ENCODE results near the gene DGUOK.
A peak's percentile ranks its signal among the peaks of the same experiment; 100 is the strongest.
"Not testable (repeated sequence)": the region's sequence is repeated elsewhere in the genome, so short reads cannot be mapped to it uniquely, and the experiment has no call there.

The DGUOK gene

GRCh38 chr2:73902284-73902683 lies 24.4 kb upstream of the DGUOK start:
- no peak for DNase-seq

- no peak for DNase-seq
These were observed 23.4 kb upstream of the DGUOK start for GRCh38 chr2:73903313-73903712.

DNA sequence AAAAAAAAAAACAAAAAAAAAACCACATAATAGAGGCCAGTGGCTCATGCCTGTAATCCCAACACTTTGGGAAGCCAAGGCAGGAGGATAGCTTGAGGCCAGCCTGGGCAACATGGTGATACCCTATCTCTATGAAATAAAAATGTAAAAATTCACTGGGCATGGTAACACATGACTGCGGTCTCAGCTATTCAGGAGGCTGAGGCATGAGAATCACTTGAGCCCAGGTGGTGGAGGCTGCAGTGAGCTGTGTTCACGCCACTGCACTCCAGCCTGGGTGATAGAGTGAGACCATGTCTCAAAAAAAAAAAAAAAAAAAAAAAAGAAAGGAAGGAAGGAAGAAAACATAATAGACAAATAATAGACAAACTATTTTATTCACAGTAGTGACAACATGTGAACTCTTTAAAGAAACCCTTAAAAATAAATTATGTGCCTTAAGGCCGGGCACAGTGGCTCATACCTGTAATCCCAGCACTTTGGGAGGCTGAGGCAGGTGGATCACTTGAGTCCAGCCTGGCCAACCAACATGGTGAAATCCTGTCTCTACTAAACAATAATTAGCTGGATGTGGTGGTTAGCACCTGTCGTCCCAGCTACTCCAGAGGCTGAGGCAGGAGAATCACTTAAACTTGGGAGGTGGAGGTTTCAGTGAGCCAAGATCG lies 22.6 kb upstream of the DGUOK start:
- not testable (repeated sequence) for DNase-seq

GRCh38 chr2:73904952-73905351 lies 21.7 kb upstream of the DGUOK start:
- DNase-seq, result no peak

- DNase-seq, result no peak
These were observed 19.7 kb upstream of the DGUOK start for GRCh38 chr2:73906847-73907505.

- peak in 1 of 4 experiments; percentile 36 for DNase-seq
These were observed 18.7 kb upstream of the DGUOK start for GRCh38 chr2:73907840-73908452.

- DNase-seq, result no peak
These were observed 17.7 kb upstream of the DGUOK start for GRCh38 chr2:73908689-73909652.

DNA sequence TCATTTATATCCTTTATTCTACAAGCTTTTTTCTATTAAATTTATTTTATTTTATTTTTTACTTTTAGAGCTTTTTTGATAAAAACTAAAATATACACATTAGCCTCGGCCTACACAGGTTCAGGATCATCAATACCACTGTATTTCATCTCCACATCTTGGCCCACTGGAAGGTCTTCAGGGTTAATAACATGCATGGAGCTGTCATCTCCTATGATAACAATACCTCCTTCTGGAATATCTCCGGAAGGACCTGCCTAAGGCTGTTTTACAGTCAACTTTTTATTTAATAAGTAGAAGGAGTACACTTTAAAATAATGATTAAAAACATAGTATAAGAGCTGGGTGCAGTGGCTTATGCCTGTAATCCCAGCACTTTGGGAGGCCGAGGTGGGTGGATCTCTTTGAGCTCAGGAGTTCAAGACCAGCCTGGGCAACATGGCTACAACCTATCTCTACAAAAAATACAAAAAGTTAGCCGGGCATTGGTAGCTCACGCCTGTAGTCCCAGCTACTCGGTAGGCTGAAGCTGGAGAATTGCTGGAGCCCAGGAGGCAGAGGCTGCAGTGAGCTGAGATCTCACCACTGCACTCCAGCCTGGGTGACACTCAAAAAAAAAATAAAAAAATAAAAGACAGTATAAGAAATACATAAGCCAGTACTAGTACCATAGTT lies 15.7 kb upstream of the DGUOK start:
- no peak for DNase-seq

GRCh38 chr2:73911548-73912208 lies 15.0 kb upstream of the DGUOK start:
- DNase-seq, result no peak

DNA sequence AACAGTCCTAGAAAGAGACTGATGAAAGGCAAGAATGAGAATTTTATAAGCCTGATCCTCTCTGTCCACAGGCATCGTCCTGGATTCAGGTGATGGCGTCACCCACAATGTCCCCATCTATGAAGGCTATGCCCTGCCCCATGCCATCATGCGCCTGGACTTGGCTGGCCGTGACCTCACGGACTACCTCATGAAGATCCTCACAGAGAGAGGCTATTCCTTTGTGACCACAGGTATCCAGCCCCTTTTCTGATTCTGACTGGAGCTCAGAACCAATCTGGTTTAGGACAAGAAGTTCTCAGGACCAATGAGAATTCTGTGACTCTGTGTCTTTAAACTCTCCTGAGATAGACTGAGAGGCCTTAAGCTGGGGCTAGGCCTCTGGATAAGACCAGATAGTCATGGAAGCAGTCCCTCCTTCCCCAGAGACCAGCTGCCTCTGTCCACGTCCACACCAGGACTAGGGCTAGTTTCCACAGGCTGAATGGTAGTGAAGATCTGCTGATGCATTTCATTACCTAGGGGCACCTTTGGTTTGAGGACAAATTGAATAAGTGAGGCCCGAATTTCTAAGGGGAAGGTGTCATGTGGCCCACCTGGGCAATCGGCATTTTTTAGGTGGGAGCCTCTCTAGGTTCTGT lies 13.1 kb upstream of the DGUOK start:
- no peak for DNase-seq

GRCh38 chr2:73914667-73915066 lies 12.0 kb upstream of the DGUOK start:
- no peak for DNase-seq

GRCh38 chr2:73915437-73915993 lies 11.2 kb upstream of the DGUOK start:
- DNase-seq, result no peak

DNA sequence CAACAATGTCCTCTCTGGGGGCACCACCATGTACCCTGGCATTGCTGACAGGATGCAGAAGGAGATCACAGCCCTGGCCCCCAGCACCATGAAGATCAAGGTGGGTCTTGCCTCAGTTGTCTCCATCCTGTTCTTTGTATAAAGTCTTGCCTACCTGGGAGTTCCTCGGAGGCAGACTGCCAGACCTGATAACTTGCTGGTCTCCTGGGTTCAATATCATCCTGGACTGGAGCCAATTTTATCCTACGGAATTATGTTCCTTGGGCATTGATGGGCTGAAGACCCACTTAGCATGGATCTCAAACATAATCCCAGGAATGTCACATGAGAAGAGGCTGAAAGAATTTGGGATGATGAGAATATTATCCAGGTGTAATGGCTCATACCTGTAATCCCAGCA lies 10.0 kb upstream of the DGUOK start:
- no peak for DNase-seq

- DNase-seq, result no peak
These were observed 9.4 kb upstream of the DGUOK start for GRCh38 chr2:73917296-73917695.

DNA sequence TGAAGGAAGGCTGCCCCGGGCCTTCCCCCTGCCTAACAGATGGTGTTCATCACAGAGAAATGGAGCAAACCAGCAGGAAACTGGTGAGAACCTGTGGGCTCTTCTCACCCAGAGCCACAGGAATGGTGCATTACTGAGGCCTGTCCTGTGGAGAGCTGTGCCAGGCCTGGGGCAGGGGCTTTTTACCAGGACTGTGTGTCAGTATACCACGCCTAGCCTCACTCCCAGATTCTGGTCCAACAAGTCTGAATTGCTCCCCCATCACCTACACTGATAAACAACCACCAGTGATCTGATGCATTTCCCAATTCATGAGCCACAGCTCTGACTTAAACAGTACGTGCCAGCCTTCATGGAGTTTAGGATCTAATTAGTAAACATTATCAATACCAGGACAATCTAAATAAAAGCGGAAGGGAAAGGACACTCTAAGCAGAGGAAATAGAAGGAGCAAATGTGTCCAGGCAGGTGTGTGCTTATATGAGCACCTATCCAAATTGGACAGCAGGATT lies 8.9 kb upstream of the DGUOK start:
- no peak for DNase-seq

DNA sequence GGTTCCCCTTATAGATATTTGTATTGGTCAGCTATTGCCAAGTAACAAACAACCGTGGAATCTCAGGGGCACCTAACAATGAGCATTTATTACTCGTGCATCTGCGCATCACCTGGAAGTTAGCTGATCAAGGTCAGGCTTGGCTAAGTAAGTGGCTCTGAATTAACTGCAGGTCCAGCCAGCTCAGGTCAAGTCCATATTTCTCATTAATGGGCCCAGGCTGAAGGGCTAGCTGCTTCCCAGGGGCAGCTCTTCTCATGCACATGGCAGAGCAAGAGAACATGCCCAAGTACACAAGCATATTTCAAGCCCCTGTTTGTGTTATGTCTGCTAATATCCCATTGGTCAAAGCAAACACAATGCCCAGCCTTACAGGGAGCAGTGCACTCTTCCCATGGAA lies 7.8 kb upstream of the DGUOK start:
- DNase-seq, result no peak

- DNase-seq, result no peak
These were observed 7.0 kb upstream of the DGUOK start for GRCh38 chr2:73919596-73920228.

DNA sequence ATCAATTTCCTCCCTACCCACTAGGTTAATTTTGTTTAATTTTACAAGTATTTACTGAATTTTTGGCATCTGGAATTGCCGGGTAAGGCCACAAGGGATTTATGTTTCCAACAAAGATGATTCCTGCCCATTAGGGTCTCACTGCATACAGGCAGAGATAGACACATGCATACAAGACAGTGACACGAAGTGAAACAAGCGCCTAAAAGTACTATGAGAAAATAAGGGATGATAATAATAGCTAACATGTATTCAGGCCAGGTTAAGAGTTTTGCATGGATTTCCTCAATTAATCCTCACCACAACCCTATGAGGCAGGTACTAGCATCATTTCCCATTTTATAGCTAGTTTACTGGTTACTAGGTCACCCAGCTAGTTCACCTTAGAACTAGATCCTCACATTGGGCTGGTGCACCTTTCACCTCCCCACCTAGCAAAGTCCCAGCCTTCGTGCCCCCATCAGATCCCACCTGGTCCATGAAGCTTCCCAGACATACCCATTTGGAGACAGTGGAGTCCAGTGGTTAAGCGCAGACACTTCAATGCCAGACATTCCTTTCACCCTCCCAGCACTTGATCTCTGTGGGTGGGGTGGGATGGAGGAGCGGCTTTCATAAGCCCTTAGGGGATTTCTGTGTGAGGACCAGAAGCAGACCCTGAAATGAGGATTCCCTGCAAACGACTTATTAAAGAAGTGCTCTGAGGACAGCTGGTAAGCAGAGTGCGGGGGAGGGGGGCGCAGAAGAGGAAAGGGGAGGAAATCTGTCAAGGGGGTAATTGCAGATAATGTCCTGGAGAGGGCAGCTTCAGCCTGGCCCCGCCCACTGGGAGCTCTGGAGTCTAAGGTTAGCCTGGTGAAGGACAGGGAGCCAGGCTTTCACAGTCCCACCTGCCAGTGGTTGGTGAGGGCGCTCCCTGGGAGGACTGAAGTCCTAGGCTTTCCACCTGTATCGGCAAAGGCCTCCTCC lies 5.8 kb upstream of the DGUOK start:
- DNase-seq, result peak in 1 of 4 experiments; percentile 33

DNA sequence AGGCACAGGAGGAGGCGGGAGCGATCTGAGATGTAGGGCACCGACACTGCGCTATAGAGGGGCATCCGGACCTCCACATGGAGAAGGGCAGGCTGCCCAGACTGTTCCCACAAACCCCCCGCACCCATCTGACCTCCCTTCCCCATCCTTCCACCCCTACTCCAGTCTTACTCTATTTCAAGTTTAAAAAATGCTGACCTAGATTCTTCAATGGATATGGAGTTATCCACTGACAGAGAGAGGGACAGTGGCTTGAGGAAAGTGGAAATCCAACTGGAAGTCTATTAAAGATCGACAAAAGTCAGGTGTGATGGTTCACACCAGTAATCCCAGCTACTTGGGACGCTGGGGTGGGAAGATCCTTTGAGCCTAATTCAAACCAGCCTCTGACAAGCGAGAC lies 5.1 kb upstream of the DGUOK start:
- no peak for DNase-seq

Measured in activated naive CD4-positive, alpha-beta T cell (primary cell).